NCI-H2081 (cell line): ENCODE data around the gene VARS1.
"Not testable (repeated sequence)": the region's sequence is repeated elsewhere in the genome, so short reads cannot be mapped to it uniquely, and the experiment has no call there.

Experiments
- DNase-seq, 2 experiments: peaks; one replicate each; lab custom pipeline; 2025; lab: John Stamatoyannopoulos, UW

Gene VARS1

GRCh38 chr6:31822036-31822821, 26.7 kb upstream of the VARS1 start:
- DNase-seq, result peak in 1 of 2 experiments; percentile 51

DNA sequence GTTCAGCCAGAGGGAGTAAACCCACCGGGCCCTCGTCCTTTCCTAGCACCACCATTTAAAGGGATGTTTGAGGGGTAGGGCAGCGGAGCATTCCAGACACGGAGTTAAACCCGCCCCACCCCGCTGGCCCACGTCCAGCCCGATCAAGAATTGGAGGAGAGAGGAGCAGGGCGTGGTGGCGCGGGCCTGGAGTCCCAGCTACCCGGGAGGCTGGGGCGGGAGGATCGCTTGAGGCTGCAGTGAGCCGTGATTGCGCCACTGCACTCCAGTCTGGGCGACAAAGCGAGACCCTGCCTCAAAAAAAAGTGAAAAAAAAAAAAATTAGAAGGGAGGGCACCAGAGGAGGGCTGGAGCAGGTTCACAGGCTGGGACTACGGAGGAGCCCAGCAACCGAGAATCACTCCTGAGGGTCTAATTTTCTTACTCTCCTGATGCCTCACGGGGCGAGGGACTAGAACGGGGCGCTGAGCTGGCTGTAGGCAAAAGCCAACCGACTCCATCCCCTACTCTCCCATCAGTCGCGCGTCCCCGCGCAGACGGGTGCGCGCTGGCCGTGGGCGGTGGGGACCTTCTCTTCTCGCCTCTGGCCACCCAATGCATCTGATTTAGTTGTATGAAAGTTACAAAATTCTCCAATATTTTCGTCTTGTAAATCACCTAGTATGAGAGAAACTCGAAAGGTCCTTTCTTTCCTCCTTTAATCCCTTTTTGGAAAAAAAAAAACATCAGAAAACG, 25.9 kb upstream of the VARS1 start:
- peak in 1 of 2 experiments; percentile 65 for DNase-seq

- DNase-seq, result not testable (repeated sequence)
These were observed 24.8 kb upstream of the VARS1 start for GRCh38 chr6:31820399-31820798.

DNA sequence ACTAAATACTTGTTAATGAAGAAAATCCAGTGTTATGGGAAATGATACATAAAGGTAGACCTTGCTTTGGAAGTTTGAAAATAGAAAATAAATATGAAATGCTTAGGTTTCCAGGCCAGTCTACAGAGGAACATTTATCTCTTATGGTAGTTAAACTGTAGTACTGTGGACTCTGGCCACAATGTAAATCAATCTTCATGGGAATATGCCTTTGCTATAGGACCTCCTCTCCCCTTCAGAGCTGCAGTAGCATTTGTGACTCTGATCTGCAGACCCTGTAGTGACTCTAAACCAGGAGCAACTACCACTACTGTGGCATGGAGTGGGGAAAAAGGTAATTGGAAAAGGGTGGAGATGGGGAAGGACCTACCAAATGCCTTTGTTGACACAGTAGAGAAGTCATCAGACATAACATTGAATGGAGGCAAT, 24.3 kb upstream of the VARS1 start:
- DNase-seq, result no peak

DNA sequence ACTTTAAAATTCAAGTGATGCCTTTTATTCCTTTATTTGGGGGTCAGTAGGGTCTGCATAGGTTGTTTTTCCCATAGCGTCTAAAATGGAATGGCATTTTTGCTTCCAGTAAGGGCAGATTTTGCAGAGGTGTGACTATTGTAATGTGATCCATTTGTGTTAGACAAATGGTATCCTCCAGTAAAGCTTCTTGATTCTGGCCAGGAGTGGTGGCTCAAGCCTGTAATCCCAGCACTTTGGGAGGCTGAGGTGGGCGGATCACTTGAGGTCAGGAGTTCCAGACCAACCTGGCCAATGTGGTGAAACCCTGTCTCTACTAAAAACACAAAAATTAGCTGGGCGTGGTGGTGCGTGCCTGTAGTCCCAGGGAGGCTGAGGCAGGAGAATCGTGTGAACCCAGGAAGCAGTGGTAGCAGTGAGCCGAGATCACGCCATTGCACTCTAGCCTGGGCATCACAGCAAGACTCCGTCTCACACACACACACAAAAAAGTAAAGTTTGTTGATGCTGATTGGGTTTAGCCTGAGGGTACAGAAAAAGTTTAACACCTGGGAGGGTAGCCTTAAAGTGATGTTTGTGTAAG, 22.5 kb upstream of the VARS1 start:
- DNase-seq, result not testable (repeated sequence)

DNA sequence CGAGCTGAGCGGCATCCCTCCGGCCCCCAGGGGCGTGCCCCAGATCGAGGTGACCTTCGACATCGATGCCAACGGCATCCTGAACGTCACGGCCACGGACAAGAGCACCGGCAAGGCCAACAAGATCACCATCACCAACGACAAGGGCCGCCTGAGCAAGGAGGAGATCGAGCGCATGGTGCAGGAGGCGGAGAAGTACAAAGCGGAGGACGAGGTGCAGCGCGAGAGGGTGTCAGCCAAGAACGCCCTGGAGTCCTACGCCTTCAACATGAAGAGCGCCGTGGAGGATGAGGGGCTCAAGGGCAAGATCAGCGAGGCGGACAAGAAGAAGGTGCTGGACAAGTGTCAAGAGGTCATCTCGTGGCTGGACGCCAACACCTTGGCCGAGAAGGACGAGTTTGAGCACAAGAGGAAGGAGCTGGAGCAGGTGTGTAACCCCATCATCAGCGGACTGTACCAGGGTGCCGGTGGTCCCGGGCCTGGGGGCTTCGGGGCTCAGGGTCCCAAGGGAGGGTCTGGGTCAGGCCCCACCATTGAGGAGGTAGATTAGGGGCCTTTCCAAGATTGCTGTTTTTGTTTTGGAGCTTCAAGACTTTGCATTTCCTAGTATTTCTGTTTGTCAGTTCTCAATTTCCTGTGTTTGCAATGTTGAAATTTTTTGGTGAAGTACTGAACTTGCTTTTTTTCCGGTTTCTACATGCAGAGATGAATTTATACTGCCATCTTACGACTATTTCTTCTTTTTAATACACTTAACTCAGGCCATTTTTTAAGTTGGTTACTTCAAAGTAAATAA, 21.8 kb upstream of the VARS1 start:
- DNase-seq, result not testable (repeated sequence)

DNA sequence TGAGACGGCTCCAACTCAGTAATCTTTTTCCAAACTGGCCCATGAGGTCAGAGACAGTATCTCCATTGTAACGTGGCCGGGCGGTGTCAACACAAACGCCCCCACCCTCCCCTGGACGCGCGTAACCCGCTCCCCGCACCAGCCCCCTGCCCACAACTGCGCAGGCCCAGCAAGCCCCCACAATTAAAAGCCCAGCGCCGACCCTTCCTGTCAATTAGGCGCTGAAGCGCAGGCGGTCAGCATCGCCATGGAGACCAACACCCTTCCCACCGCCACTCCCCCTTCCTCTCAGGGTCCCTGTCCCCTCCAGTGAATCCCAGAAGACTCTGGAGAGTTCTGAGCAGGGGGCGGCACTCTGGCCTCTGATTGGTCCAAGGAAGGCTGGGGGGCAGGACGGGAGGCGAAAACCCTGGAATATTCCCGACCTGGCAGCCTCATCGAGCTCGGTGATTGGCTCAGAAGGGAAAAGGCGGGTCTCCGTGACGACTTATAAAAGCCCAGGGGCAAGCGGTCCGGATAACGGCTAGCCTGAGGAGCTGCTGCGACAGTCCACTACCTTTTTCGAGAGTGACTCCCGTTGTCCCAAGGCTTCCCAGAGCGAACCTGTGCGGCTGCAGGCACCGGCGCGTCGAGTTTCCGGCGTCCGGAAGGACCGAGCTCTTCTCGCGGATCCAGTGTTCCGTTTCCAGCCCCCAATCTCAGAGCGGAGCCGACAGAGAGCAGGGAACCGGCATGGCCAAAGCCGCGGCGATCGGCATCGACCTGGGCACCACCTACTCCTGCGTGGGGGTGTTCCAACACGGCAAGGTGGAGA, 19.7 kb upstream of the VARS1 start, which contains the start of the genes HSPA1A and HSPA1L:
Gene HSPA1A (plus strand): TSS at position 519 of the 814 bp plus-strand sequence. CDS start 214 bp downstream, at position 733.
Gene HSPA1L (minus strand): TSS at position 259 of the 814 bp plus-strand sequence. CDS start 3,311 bp downstream, outside the sequence.
- DNase-seq, result peak; percentile 94 to 96

- peak; percentile 91 to 92 for DNase-seq
These were observed 19.1 kb upstream of the VARS1 start for GRCh38 chr6:31814677-31815024.

DNA sequence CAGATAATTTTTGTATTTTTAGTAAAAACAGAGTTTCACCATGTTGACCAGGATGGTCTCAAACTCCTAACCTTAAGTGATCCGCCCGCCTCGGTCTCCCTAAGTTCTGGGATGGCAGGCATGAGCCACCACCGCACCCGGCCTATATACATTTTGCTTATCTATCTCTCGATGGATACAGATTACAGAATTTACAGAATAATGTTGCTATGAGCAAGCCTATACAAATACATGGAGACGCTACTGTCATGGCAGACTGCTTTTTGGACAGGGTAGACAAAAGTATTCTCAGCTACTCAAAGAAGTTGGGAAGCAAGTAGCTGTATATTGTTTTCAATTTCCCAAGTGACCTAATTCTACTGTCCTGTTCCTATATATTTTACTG, 17.9 kb upstream of the VARS1 start:
- no peak for DNase-seq

DNA sequence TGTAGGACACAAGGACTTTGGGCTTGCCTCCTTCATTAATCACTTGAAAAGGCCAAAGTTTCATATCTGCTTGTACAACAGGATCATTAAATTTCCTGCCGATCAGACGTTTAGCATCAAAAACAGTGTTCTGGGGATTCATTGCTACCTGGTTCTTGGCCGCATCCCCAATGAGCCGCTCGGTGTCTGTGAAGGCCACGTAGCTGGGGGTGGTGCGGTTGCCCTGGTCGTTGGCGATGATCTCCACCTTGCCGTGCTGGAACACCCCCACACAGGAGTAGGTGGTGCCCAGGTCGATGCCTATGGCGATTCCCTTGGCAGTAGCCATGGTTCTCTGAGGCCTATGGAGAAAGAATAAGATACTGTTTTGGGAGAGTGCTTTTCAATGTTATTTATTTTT, 16.1 kb upstream of the VARS1 start:
- DNase-seq, result no peak

GRCh38 chr6:31808599-31808998, 13.0 kb upstream of the VARS1 start:
- DNase-seq, result not testable (repeated sequence)

- DNase-seq, result peak; percentile 95
These were observed 11.1 kb upstream of the VARS1 start, which contains the start of gene LSM2 for GRCh38 chr6:31806470-31807272. LSM2 (minus strand) TSS chr6:31806966; CDS start chr6:31806757, 209 bp downstream.

- DNase-seq, result no peak
These were observed 10.5 kb upstream of the VARS1 start for GRCh38 chr6:31805939-31806469.

DNA sequence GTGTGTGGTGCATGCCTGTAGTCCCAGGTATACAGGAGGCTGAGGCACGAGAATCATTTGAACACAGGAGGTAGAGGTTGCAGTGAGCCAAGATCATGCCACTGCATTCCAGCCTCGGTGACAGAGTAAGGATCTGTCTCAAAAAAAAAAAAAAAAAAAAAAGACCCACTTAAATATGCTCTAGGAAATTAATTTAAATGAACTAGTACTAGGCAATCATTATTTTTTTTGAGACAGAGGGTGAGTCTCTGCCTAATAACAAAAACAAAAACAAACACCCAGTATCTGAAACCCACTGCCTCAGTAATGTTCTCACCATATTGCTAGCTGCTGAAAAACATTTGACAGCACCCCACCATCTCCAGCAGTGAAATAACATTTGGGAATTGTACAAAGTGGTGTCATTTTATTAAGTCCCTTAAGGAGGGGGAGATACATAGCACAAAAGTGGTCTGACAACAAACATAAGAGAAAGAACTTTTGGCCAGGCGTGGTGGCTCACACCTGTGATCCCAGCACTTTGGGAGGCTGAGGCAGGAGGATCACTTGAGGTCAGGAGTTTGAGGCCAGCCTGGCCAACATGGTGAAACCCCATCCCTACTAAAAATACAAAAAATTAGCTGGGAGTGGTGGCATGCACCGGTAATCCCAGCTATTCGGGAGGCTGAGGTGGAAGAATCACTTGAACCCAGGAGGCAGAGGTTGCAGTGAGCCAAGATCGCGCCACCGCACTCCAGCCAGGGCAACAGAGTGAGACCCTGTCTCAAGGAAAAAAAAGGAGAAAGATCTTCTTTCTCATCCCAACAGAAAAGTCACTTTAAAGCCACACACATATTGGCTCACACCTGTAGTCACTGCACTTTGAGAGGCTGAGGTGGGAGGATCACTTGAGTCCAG, 5.7 kb upstream of the VARS1 start:
- not testable (repeated sequence) for DNase-seq

GRCh38 chr6:31799781-31800180, 4.2 kb upstream of the VARS1 start:
- DNase-seq, result no peak

GRCh38 chr6:31797588-31797987, 2.0 kb upstream of the VARS1 start:
- no peak for DNase-seq

GRCh38 chr6:31796993-31797385, 1.4 kb upstream of the VARS1 start:
- no peak for DNase-seq

DNA sequence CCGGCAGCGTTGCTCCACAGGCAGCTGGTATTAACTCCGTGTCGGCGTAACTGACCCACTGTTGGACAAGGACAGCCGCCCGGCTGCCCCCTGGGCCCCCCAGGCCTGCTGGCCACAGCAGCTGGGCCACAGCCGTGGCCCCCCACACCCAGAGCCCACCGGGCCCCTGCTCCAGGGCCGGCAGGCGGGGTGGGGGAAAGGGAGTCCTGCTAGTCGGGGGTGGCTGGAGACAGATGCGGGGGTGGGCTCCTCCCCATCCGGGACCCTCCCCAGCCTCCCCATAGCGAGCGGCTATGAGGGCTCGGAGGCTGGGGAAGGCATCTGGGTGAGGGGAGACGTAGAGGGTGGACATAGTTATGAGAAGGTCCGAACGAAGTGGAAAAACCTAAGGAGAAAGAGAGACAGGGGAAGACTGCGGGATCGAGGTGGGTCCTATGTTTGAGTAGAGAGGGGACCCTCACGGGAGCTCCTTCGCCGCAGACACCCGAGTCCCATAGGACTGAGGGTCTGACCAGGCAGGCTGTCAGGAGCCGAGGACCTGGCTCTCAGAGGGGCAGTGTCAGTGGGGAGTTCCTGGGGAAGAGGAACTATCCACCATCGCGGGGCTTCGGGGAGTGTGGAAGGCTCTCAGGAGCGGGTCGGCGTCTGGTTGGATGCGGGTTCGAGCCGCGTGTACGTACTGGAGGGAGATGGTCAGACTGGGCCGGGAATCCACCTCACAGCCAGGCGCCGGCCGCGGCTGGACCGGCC, 511 bp downstream of the VARS1 start:
- DNase-seq, result no peak
